Measurements from ENCODE around the gene KLHL29.
A peak's percentile ranks its signal among the peaks of the same experiment; 100 is the strongest.

KLHL29 gene

DNA sequence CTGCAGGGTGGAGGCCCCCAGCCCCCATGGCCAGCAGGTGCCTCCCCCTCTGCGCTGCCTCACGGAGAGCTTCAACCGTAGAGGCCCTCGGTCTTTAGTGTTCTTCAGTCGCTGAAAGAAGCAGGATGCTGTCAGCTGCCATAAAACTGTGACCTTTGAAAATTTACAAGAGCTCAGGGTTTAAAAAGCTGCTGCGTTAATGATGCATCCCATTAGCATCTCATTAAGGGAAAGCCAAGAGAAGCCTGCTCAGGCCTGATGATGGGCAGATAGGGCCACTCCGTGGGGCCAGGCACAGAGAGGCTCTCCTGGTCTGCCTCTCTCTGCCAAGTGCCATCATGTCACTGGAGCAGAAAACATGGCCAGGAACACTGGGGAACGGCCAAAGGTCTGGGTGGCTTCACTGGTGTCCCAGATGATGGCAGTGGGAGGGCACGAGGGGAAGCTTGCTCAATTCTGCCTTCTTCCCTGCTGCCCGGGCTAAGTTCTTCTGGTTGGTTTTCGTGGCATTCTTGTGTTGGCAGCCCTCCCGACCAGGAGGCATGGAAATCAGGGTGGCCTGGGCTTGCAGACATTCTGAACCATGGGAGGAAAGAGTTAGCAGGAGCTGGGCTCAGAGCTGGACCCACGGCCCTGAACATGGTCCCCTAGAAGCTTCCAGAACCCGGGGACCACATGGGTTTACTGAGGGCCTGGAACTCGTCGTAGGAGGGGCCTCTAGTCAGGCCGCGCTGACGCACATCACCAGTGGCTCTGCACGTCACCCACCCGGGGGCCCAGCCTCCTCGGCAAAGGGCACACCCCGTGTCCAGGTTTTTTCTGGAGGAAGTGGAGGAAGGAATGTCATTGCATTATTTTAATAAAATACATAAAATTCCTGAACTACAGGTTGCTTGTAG is 250.7 kb downstream of the KLHL29 start:
- no peak for DNase-seq
- intact Hi-C loops (cut with DNase I), result no loop called here

DNA sequence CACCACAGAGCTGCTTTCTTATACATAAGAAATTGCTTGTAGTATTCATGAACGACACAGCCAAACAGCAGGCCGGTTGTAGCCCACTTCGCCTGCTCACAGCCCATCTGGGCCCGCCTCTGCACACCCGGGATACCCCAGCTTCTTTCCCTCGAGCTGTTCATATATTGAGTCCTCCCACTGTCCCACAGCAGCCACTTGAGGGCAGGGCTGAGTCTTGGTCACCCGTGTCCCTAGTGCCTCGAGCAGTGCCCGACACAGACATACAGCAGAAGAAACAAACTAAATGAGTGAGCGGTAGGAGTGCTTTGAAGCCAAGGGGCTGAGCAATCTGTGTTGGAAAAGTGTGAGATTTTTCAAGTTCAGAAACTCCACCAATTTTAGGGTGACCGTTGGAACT is 251.4 kb downstream of the KLHL29 start:
- DNase-seq, result no peak
- intact Hi-C loops (cut with DNase I), result no loop called here

DNA sequence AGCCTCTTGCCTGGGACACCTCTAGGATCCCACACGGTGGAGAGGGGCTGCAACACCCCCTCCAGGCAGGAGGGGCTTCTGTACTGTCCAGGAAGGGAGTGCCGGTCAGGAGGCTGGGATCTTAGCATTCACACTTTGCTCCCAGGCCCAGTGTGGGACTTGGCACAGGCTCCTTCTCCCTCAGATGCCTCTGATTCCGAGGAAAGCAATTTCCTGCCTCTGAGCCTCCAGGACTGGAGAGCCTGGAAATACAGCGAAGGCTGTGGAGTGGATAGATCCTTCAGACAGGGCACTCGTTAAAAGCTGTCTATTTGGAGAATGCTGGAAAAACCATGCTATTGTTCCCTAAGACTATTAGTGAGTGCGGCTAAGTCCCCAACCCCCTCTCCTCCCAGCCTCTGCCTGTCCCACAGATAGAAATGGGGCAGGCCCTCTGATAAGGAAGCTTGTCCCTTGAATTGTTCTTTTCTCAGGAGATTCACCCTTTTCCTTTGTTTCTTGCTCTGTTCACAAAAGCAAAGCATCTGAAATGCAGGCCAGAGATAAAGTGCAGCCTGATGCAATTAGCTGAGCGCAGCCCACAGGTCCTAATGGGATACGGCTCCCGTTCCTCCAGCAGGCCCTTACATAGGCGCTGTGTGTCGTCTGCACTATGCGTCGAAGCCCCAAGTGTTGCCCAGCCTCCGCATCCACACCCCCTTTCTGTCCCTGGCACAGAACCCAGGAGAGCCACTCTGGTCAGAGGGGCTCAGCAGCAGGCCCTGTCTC is 252.2 kb downstream of the KLHL29 start:
- intact Hi-C loops (cut with DNase I), result no loop called here
- no peak for DNase-seq

DNA sequence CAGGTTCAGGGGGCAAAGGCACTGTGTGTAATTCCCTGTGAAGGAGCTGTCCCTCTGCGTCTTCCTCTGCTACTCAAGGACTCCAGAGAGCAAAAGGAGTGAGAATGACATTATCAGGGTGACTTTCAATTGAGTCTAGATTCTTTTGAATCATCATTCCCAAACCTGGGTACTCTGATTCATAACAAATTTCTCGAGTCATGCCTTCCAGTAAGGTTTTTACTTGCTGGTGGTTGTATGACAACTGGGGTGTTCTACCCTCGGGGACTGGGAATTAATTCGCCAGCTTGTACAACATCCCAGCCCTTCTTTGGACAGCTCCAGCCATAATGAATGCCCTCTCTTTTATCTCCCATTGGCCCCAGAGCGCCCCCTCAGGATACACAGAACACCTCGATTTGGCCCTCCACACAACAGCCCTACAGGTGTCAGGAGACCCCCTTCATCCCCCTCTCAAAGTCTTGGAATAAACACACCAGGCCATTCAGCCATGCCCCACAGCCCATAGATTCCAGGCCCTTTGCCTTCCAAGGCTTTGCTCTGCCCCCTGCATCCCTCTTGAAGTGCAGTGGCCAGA is 254.5 kb downstream of the KLHL29 start:
- intact Hi-C loops (cut with DNase I), result no loop called here

DNA sequence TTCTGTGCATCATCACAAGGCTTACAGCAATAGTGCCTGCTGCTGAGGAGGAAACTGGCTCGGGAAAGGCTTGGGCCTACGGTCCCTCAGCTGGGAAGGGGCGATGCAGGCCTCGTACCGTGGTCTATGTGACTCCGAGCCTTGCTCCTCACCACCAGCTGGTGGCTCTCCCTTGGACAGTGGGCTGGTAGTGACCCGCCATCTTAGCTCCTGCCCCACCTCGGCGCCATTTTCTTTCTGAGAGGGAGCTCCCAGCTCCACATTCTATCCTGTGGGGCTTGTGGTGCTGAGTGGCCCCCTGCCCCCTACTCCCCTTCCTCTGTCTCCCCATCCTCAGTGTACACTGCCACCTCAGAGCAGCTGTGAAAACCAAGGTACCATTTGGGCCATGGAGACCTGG is 255.7 kb downstream of the KLHL29 start:
- intact Hi-C loops (cut with DNase I), result no loop called here

More for the DNA sequence above, 254.5 kb downstream of the KLHL29 start:
- no peak for DNase-seq

DNA sequence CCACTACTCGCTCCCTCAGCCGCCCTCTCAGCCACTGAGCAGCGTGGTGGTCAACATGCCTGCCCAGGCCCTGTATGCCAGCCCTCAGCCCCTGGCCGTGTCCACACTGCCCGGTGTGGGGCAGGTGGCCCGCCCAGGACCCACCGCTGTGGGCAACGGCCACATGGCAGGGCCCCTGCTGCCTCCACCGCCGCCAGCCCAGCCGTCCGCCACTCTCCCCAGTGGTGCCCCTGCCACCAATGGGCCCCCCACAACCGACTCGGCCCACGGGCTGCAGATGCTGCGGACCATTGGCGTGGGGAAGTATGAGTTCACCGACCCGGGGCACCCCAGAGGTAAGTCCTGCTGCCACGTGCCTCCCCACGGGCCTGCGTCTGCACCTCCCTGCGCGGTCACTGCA is 257.5 kb downstream of the KLHL29 start:
- DNase-seq, result no peak
- intact Hi-C loops (cut with DNase I), result no loop called here

More for the DNA sequence above, 255.7 kb downstream of the KLHL29 start:
- no peak for DNase-seq

DNA sequence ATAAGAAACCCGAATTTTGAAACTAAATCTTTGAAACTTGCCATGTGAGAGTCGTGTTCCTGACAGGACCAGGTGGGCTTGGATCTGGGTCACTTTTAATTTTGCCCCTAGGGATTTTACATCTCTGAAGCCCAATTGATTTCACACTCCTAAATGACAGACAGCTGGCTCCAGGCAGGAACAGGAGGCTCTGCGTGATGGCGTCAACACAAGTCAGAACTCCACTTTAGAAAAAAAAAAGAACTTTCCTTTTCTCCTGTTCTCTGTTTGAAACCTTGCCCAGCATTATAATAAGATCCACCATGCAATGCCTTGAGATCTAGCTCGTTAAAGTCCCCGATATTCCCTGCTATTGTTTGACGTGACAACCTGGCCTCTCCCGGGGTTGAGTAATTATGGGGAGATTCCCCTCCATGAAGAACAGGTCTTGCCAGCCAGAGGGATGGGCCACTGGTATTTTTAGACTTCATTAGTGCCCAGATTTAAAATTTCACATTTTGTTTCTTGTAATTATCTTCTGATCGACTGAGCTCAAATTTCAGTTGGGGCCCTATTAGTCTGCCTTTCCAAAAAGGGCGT is 260.3 kb downstream of the KLHL29 start:
- DNase-seq, result peak in 4 of 42 donors; percentile 19 to 49 (median 33)
- intact Hi-C loops (cut with DNase I), result no loop called here

DNA sequence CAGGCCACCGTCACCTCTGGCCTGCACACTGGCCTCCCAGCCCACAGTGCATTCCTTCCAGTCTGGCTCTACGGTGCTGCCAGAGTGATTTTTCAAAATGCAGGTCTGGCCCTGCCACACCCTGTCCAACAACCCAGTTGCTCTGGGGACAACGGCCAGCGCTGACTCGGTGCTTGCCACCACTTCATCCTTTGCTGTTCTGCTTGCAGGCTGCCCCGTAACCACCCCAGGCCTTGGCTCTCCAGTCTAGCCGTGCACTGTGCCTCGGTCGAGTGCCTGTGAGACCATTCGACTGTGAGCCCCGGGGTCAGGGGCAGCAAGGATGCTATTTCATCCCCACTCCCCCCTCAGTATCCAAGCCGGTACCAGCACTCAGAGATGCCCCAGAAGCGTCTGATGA is 262.6 kb downstream of the KLHL29 start:
- DNase-seq, result no peak
- intact Hi-C loops (cut with DNase I), result no loop called here

DNA sequence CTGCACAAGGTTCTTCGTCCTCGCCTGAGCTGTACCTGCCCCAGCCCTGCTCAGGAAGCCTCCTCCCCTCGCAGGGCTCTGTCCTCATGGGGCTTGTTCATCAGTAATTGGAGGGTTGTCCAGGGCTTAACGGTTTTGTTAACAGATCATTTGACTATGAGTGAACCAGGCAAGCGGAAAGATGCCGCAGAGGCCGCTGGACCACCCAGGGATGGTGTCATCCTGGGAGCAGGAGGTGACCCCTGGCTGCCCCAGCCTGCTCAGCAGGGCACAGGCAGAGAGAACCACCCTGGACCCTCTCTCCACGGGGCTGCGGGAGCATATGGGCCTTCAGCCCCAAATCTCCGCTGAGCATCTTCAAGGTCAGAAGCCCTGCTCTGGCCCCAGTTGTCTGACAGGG is 264.3 kb downstream of the KLHL29 start:
- no peak for DNase-seq
- intact Hi-C loops (cut with DNase I), result no loop called here

DNA sequence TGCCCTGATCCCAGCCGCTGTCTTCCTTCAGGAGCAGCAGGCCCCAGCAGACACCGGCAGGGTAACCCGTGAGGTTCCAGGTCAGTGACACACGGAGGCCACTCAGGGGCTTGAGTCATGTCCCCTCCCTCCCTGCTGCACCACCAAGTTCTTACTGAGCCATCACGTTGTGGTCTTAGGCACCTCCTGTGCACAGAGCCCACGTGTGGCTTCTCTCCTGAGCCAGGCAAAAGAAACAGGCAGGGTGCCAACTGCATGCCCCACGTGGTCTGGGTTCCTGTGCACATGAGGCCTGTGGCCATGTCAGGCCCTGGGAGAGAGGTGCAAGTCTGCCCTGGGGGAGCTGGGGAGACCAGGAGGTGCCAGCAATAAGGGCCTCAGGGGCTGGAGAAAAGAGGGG is 264.8 kb downstream of the KLHL29 start:
- intact Hi-C loops (cut with DNase I), result no loop called here
- DNase-seq, result no peak

DNA sequence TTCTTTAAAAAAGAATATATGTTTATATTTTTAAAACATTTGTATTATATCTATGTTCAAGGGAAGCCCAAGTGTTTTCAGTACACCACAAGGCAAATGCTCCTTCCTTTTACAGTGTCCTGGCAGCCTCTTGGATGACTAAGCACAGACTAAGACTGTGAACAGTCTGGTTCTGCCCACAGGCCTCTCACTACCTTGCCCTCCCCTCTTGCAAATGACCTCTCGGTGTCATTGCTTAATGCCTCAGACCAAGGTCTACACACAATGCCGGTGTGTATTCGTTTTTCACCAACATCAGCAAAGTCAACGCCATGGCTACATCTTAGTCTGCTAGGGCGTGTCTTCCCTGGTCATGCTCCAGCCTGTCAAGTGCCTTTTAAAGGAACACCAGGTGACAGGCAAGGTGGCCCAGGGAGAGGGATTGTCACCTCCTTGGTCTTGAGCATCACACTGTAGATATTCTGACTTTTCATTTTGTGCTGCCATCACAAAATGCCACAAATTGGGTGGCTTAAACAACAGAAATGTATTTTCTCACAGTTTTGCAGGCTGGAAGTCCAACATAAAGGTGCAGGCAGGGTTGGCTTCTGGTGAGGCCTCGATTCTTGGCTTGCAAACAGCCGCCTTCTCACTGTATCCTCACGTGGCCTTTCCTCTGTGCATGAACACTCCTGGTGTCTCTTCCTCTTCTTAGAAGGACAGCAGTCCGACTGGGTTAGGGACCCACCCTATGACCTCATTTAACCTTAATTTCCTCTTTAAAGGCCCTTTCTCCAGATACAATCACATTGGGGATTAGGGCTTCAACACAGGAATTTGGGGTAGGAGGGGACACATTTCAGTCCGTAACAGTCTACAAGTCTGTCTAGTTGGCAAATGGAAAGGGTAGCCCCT is 266.5 kb downstream of the KLHL29 start:
- intact Hi-C loops (cut with DNase I), result no loop called here
- DNase-seq, result no peak

DNA sequence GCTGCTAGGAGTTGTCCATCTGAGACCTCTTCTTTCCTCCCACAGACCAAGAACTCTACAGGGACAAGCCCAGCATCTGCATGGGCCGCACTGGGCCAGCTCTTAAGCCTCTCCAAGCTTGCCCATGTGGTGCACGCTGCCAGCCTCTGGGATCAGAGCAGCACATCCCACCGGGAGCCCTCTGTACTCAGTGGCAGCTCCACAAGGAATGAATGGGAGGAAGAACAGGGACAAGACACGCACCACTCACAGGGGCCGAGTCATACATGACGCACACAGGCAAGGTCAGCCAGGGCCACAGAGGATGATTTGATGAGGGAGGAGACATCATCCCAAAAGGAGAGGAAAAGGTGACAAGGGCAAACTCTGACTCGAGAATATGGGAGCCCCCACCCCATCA is 268.3 kb downstream of the KLHL29 start:
- no peak for DNase-seq
- intact Hi-C loops (cut with DNase I), result no loop called here

DNA sequence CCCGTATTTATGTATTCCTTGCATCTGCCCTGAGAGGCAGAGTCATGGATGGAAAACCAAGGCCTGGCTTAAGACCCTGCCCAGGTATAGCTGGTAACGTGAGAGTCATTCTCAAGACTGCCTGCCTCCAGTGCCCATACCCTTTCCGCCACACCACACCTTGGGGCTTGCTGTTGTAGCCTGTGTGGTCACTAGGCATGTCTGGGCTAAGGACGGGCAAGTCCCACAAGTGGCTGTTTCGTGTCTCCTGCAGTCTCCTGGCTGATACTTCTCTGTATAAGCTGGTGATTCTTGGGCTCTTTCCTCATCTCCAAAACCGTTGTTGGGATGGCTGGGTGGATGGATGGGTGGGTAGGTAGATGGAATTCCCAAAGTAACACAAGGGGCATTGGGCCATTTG is 269.8 kb downstream of the KLHL29 start:
- intact Hi-C loops (cut with DNase I), result no loop called here
- no peak for DNase-seq

DNA sequence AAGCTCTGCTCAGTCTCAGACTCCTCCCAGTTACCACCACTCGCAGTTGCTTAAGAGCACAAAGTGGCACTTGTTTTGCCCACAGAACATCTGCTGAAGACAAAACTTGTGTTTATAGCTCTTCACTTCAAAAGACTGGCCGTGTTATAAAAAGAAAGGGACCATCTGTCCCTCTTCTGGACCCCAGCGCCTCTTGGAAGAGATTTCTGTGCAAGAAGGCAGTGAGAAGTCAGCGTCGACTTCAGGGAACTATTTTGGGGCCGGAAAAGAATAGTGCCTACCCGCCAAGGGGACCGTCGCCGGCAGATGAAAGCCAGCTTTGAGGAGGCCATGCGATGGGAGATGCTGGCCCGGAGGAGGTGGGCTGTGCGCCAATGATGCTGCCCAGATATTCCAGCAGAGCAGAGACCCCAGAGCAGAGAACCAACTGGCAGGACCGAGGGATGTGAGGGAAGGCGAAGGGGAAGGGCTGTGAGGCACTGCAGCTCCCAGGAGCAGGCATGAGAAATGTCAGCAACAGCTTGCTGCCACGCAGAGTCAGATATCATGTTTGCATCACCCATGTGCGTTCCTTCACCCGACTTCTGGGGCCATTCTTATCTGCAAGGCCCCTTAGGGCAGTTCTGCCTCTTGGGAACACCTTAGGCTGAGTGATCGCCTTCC is 271.1 kb downstream of the KLHL29 start:
- no peak for DNase-seq
- intact Hi-C loops (cut with DNase I), result no loop called here

DNA sequence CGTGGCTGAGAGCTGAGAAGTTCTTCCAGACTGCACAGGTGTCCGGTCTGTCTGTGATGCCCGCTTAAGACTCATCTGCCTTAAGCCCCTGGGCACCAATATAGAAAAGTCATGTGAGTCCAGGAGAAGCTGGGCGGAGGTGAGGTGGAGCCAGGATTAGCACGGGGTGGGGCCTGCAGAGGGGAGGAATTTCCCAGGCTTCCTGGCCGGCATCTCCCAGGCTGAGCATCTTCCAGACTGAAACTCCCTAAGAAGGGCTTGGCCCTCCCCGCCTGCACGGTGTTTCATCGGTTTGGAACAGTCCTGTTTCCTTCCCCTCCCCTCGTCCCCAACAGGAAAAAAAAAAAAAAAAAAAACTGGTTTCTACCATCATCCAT is 271.6 kb downstream of the KLHL29 start:
- intact Hi-C loops (cut with DNase I), result no loop called here

DNA sequence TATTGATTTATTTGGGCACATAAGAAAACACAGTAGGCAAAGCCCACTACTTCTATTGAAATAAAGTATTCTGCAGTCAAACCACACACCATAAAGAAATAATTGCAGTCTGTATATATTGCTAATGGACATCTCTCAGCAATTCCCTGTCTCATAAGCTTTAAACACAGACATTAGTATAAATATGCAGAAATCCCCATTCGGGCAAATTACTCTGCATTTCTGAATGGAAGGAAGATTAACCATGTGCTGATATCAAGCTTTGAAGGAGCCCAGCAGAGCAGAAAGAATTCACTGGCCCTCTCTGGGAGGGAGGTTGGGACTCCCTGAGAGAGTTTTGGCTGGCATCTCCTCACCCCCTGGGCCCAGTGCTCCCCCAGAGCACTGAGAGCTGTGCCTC is 272.4 kb downstream of the KLHL29 start:
- no peak for DNase-seq
- intact Hi-C loops (cut with DNase I), result no loop called here

More for the DNA sequence above, 271.6 kb downstream of the KLHL29 start:
- no peak for DNase-seq

DNA sequence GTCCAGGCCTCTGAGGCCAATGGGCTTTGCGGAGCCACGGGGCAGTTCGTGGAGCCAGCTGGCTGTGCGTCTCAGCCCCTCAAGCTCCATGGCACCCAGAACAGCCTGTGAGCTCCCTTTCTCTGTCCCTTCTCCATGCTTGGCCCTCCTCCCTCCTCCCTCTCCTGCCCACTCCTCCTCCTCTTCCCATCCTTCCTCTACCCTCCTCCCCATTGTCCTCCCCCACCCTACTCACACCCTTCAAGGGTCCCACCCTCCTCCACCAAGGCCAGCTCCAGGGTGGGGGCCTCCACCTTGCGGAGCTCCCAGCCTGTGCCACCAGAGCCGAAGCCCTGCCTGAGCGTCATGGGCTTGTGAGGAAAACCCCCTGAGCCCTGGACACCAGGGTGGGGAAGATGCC is 273.0 kb downstream of the KLHL29 start:
- DNase-seq, result no peak
- intact Hi-C loops (cut with DNase I), result no loop called here

DNA sequence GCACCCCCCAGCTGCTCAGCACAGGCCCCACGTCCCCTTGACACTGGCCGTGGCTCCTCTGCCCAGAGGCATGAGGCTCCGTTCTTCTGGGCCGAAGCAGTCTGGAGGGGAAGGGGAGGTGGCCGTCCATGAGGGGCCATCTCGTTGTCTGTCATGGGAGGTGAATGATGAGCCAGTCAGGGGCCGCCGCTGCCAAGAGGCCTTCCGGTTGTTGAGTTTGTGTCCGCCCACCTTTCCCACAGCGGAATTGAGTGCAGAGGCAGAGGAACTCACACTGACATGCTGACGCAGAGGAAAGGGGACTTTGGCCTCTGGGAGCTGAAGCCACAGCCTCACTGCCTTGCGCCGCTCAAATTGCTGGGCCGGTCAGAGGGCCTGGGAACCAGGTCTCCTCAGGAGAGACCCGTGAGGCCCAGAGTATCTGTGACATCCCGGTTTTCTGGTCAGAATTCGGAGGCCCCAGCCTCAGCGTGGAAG is 273.5 kb downstream of the KLHL29 start:
- intact Hi-C loops (cut with DNase I), result no loop called here
- peak in 28 of 42 donors; percentile 8 to 72 (median 34) for DNase-seq

All from head of caudate nucleus (tissue), 42 donors.